Lower lobe of right lung (tissue), 2 donors: Measurements from ENCODE around the gene MBOAT2. TPM values are rescaled to one million over a fixed set of nuclear protein-coding genes. Genes with fewer than 3 reads are reported as not detected.

Experiments used
- ATAC-seq, 2 donors: fragments of 200-7000 bp; cut with Tn5 transposase; one replicate each; pipeline ENCODE4 v1.9.1; 2020 to 2022; ENCODE audit warnings: mild to moderate bottlenecking in 2 of 2, moderate library complexity in 2 of 2
- DNase-seq: peaks from one replicate; pipeline ENCODE4 v3.0.0-alpha.2; 2020
- H3K27ac ChIP-seq: fragments of 200-600 bp; one replicate; pipeline ENCODE4 v1.8.0; 2022
- H3K27me3 ChIP-seq: fragments of 200-600 bp; one replicate; pipeline ENCODE4 v1.8.0; 2022; ENCODE audit warnings: low read depth
- H3K36me3 ChIP-seq: fragments of 200-600 bp; one replicate; pipeline ENCODE4 v1.8.0; 2022; ENCODE audit warnings: mild to moderate bottlenecking
- H3K4me1 ChIP-seq: fragments of 200-600 bp; one replicate; pipeline ENCODE4 v1.8.0; 2022
- H3K4me3 ChIP-seq: fragments of 200-600 bp; one replicate; pipeline ENCODE4 v1.8.0; 2022; ENCODE audit warnings: mild to moderate bottlenecking
- H3K9me3 ChIP-seq: fragments of 200-600 bp; one replicate; pipeline ENCODE4 v1.8.0; 2022
- CTCF ChIP-seq: fragments of 200-600 bp; IDR thresholded peaks from one replicate; pipeline ENCODE4 v1.8.0; 2022; ENCODE audit warnings: antibody characterized with exemption, mild to moderate bottlenecking
- intact Hi-C: fragments of 100-400 bp; cut with DNase I; formaldehyde crosslinking; loops from one replicate; pipeline ENCODE4 v1.11.0; 2022
- total RNA-seq: library from RNA; stranded (reverse); fragmentation: NEBNext Ultra II Directional; extraction: Animal tissue kit (Norgen Biotek cat#: 25700); gene quantifications from one replicate; pipeline ENCODE4 v1.2.1, GENCODE V29; 2021
- donor health status: DM: no; HTN: yes; CAD: no; lungs with severe emphysema.

MBOAT2 gene
- total RNA-seq, 1 donor from 2014 or later: 36.5 TPM

- ATAC-seq: no peak
- H3K27me3 ChIP-seq: no peaks in the 10 kb centered on the region
- H3K27ac ChIP-seq: no peak overlapping the region
- no peaks in the 10 kb centered on the region for H3K36me3 ChIP-seq
- intact Hi-C loops: no loop called here
- TF ChIP-seq CTCF: no peak
- no peak overlapping the region for H3K4me3 ChIP-seq
- H3K4me1 ChIP-seq: peaks cover 9% of the 10 kb centered on the region
- peaks cover 13% of the 10 kb centered on the region for H3K9me3 ChIP-seq
- DNase-seq: no peak
These were observed 48.5 kb downstream of the MBOAT2 start for GRCh38 chr2:8954990-8955389.

DNA sequence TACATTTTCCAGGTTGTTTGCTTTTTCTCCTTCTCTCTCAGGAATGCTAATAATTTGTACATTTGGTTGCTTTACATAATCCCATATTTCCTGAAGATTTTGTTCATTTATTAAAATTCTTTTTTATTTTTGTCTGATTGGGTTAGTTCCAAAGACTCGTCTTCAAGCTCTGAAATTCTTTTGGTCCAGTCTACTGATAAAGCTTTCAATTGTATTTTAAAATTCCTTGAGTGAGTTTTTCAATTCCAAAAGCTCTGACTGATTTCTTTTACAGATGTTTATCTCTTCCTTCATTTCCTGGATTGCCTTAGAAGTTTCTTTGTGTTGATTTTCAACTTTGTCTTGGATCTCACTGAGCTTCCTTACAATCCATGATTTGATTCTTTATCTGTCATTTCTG, 50.0 kb downstream of the MBOAT2 start:
- no peak for TF ChIP-seq CTCF
- Histone ChIP-seq H3K27ac (no peak overlapping the region), H3K27me3 (no peaks in the 10 kb centered on the region), H3K4me1 (peaks cover 9% of the 10 kb centered on the region), H3K36me3 (no peaks in the 10 kb centered on the region), H3K9me3 (peaks cover 13% of the 10 kb centered on the region), H3K4me3 (no peak overlapping the region)
- intact Hi-C loops: no loop called here
- DNase-seq (no peak), ATAC-seq (no peak)

GRCh38 chr2:8939486-8940114, 63.9 kb downstream of the MBOAT2 start:
- no peaks in the 10 kb centered on the region for H3K9me3 ChIP-seq
- no peaks in the 10 kb centered on the region for H3K27me3 ChIP-seq
- no peak for TF ChIP-seq CTCF
- H3K4me1 ChIP-seq: no peaks in the 10 kb centered on the region
- ATAC-seq: no peak
- no peak overlapping the region for H3K4me3 ChIP-seq
- intact Hi-C loops: no loop called here
- no peak for DNase-seq
- no peak overlapping the region for H3K27ac ChIP-seq
- no peaks in the 10 kb centered on the region for H3K36me3 ChIP-seq

- no peak for DNase-seq
- intact Hi-C loops: no loop called here
These were observed 65.1 kb downstream of the MBOAT2 start for GRCh38 chr2:8938384-8938783.

DNA sequence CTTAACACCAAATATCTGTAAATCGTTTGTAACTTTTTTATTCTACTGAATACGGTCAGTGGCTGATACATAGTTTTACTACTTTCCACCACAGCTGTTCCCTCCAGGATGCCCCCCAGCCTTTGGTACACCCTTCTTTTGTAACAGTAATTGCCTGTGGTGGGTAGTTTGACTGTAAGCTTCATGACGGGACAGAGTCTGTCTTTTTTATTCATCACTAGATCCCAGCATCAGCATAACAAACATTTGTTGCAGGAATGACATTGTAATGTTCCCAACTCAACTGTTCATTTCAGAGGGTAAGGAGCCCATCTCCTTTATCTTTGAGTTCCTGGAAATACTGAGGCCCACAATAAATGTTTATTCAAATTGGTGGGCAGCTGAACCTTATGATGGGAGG, 67.5 kb downstream of the MBOAT2 start:
- Histone ChIP-seq H3K4me3 (no peak overlapping the region), H3K27ac (no peak overlapping the region), H3K36me3 (no peaks in the 10 kb centered on the region), H3K9me3 (no peaks in the 10 kb centered on the region), H3K4me1 (no peaks in the 10 kb centered on the region), H3K27me3 (no peaks in the 10 kb centered on the region)
- DNase-seq (no peak), ATAC-seq (no peak)
- intact Hi-C loops: no loop called here
- TF ChIP-seq CTCF: no peak

More at GRCh38 chr2:8938384-8938783, 65.1 kb downstream of the MBOAT2 start:
- Histone ChIP-seq H3K27ac (no peak overlapping the region), H3K9me3 (no peaks in the 10 kb centered on the region), H3K4me1 (no peaks in the 10 kb centered on the region), H3K36me3 (no peaks in the 10 kb centered on the region), H3K4me3 (no peak overlapping the region), H3K27me3 (no peaks in the 10 kb centered on the region)
- no peak for TF ChIP-seq CTCF
- no peak for ATAC-seq

GRCh38 chr2:8934338-8934737, 69.1 kb downstream of the MBOAT2 start:
- DNase-seq: no peak
- no peaks in the 10 kb centered on the region for H3K27me3 ChIP-seq
- H3K36me3 ChIP-seq: no peaks in the 10 kb centered on the region
- no peaks in the 10 kb centered on the region for H3K9me3 ChIP-seq
- intact Hi-C loops: no loop called here
- no peak for ATAC-seq
- no peak overlapping the region for H3K27ac ChIP-seq
- TF ChIP-seq CTCF: no peak
- H3K4me3 ChIP-seq: no peak overlapping the region
- no peaks in the 10 kb centered on the region for H3K4me1 ChIP-seq
